HG03103 (cell line): Measurements from ENCODE around the gene RASA3.
"Not testable (repeated sequence)": the region's sequence is repeated elsewhere in the genome, so short reads cannot be mapped to it uniquely, and the experiment has no call there.

Experiments
- ATAC-seq: cut with Tn5 transposase; IDR thresholded peaks from one replicate; pipeline ENCODE4 v1.9.1; 2021; ENCODE audit warnings: low read depth; ENCODE audit not compliant: unreplicated experiment

RASA3 gene

GRCh38 chr13:114114666-114115065 lies 17.8 kb downstream of the RASA3 start:
- not testable (repeated sequence) for ATAC-seq

GRCh38 chr13:114114006-114114640 lies 18.3 kb downstream of the RASA3 start:
- ATAC-seq, result no peak

GRCh38 chr13:114113395-114113794 lies 19.0 kb downstream of the RASA3 start:
- not testable (repeated sequence) for ATAC-seq

DNA sequence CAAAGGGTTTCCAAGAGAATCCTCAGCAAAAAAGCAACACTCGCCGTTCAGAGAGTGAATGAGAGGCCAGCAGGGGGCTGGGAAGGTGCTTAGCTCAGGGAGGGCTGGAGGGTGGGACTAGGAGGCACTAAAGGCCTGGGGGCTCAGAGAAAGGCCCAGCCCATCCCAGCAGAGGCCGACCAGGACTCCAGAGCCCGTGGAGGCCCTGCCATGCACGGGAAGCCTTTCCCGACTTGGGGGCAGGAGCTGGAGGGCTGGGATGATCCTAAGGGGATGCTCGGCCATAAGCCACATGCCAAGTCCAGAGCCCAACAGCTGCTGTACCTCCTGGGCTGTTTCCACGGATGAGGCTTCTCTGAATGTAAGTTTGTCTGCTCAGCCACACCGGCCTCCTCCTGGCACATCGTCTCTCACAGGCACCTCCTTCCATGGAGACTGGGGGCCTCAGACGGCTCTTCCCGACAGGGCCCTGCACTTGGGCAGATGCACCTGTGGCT lies 19.5 kb downstream of the RASA3 start:
- no peak for ATAC-seq

DNA sequence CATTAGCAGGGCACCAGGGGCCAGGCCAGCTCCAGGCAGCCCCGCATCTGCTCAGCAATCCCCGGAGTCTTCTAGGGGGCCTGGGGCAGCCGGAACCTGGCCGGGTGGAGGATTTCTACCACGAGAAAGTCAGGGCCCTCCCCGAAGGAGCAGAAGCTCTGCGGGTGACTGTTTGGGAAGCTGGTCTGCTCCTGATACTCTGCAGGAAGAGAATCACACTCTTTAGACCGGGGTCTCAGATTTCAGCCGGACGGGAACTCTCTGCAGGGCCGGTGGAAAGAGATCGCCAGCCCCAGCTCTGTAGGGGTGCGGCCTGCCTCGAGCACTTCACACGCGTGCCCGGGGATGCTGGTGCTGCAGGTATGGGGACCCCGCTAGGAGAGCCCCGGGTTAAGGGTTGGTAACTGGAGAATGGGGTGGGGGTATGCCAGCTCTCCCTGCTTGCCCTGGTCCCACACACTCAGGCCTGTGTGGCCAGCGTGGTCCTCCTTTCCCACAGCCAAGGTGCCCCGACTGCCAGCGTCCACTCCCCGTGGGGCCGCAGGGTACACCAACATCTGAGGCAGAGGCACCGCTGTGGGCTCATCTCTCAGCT lies 20.1 kb downstream of the RASA3 start:
- ATAC-seq, result no peak

DNA sequence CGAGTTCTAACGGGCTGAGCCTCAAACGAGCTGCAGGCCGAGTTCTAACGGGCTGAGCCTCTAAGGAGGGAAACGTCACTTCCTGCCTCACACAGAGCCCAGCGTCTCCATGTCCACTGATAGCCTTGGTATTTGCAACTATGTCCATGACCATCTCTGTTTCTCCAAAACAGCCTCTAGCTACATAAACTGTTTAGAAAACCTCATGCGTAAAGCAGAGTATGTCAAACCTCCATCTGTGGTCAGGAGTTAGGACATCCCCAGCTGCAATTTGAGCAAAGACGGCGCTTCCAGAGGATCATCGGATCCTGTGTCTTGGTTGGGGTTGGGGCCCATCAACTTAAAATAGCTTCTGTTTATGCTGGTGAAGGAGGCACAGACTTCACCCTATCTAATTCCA lies 20.8 kb downstream of the RASA3 start:
- no peak for ATAC-seq

DNA sequence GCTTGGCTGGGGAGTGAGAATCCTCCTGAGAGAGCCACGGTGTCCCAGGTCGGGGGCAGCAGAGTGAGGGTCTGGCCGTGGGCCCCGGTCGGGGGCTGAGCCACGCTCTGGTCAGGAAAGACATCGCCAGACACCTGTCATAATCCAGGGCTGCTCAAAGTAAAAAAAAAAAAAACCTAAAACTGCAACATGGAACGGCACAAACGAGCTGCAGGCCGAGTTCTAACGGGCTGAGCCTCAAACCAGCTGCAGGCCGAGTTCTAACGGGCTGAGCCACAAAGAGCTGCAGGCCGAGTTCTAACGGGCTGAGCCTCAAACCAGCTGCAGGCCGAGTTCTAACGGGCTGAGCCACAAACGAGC lies 21.6 kb downstream of the RASA3 start:
- ATAC-seq, result not testable (repeated sequence)

DNA sequence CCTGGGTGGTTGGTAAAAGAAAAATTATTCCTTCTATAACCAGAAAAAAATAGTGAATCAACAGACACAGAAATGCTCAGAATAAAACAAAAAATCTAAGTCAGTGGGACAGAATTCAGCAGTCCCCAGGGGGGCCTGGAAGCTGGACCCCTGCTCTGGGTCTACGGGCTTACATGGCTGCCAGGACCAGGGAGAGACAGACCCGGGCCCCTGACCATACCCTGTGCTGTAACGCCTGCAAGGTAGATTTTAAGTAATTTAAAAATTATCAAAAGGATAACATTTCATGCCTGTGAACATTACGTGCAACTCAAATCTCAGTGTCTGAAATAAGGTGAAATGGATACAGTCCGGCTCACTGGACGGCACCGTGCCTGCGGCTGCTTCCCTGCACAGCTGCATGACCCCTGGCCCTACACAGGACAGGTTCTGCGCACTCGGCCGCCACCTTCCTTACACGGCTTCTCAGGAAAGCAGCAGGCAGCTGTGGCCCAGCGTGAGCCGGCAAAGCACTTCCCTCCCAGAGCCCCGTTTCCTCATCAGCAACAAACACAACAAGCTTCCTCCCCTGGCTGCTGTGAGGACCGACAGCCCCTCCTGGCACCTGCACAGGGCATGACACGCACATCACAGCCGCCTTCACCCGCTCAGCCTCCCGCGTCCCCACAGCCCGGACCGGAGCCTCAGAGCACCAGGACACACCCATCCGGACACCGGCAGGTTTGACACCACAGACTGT lies 22.2 kb downstream of the RASA3 start:
- peak; percentile 69 for ATAC-seq

- no peak for ATAC-seq
These were observed 22.8 kb downstream of the RASA3 start for GRCh38 chr13:114109641-114110041.

DNA sequence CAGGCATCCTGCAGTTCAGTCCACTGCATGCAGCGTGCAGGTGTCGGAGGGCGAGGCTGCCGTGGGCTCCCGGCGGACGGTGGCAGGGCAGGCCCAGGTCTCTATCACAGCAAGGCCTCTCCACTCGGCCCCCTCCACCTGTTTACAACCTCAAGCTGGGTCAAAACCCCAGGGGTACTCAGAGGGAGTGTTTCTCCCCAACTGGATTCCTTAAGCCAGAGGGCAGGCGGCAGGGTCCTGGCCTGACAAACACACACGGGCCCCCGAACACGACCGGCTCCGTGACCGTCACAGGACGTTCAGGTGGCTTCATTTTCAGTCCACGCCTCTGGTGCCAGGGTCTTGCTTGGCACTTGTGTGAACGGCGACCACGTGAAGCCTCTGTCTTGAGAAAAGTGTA lies 23.5 kb downstream of the RASA3 start:
- ATAC-seq, result no peak

GRCh38 chr13:114108141-114108761 lies 24.2 kb downstream of the RASA3 start:
- no peak for ATAC-seq

DNA sequence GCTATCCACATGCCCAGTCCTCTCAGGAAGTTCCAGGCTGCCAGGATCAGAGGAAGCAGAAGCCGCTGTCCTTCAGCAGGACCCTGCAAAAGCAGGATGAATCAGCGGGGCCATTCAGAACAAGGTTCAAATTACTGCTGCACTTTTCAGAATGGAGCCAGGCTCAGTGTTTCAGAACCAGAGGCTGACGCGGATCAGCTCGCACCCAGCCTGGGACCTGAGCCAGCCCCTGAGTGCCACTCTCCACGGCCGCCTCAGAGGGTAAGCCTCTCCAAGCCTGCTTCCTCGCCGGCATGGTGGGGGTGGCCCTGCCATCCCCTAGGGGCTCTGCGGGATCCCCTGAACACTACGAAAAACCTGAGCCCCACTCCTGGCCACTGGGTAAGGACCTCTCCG lies 24.7 kb downstream of the RASA3 start:
- ATAC-seq, result no peak

DNA sequence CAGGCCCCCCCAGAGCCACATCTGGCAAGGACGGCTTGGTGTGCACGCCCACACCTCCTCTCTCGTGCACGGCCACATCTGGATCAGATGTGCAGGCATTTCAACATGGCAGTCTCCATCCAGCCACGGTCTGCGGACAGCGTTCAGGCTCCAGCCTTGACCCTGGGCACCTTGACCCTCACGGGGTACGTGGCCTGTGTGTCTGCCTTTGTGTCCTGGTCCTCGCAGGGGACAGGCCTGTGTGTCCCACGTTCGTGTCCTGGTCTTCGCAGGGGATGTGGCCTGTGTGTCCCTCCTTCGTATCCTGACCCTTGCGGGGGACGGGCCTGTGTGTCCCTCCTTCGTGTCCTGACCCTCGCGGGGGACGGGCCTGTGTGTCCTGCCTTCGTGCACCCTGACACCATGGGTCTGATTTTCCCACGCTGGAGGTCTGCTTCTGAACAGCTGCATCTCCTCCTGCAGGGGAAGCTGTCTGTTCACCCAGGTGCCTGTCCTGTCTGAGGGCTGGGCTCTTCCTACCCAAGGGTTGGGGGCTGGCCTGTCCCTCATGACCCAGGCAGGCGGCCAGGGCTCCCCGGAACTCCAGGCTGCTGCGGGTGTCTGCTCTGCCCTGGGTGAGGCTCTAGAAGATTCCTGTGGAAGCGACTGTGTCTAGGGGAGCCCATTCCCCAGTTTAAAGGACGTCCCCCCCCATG lies 25.3 kb downstream of the RASA3 start:
- ATAC-seq, result no peak

- no peak for ATAC-seq
These were observed 25.9 kb downstream of the RASA3 start for GRCh38 chr13:114106526-114106925.

GRCh38 chr13:114105521-114106225 lies 26.8 kb downstream of the RASA3 start:
- ATAC-seq, result no peak

DNA sequence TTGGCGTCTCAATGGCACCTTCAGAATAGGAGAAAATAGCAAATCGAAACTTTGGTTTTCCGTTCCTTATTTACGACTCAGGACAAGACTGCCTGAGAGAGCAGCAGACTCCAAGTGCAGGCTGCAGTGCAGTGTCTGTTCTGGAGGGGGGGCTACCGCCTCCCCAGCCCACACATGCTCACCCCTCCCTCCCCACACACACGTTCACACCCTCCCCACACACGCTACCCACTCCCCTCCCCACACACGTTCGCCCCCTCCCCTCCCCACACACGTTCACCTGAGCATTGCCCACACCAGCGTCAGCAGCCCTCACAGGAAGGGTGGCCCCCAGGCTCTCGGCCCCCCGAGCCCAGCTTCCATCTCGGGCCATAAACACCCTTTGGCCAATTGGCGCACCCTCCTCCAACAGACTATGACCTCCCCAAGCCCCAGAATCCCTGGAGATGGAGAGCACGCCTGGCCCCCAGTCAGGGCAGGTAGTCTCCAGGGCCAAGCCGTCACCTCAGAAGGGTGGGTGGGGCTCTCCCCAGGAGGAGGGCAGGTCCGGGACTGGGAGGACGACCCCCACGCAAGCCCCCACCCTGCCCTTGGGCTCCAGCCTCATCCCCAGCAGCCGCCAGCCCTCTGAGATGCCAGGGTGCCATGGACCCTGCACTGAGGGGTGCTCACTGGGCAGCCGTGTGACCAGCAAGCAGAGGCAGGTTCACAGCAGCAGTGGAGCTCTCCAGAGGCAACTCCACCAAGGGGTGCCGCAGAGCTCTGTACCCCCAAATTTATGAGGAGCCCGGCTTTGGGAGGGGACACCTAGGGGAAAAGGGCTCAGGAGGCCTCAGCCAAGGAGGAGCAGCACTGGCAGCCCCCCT lies 27.5 kb downstream of the RASA3 start:
- ATAC-seq, result no peak

- ATAC-seq, result no peak
These were observed 28.4 kb downstream of the RASA3 start for GRCh38 chr13:114103801-114104654.

GRCh38 chr13:114103289-114103621 lies 29.2 kb downstream of the RASA3 start:
- ATAC-seq, result not testable (repeated sequence)
